ENCODE results near the gene WNT4. TPM values are rescaled to one million over a fixed set of nuclear protein-coding genes. Genes with fewer than 3 reads are reported as not detected.

WNT4 gene
- total and polyA plus RNA-seq, 7 donors: 0.14 to 1.2 (median 0.36) TPM

DNA sequence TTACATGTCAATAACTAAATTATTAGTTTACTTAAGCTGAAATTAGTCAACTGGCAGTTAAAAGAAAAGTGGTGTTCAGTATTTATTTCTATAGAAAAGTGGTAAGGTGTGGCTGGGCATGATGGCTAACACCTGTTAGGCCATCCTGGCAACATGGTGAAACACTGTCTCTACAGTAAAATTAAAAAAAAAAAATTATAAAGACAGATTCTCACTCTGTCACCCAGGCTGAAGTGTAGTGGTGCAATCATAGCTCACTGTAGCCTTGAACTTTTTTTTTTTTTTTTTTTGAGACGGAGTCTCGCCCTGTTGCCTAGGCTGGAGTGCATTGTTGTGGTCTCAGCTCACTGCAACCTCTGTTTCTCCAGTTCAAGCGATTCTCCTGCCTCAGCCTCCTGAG lies 32.9 kb downstream of the WNT4 start:
- Histone ChIP-seq H3K27me3 (no peaks in the 10 kb centered on the region), H3K4me1 (peaks cover 0 to 90% (median 75%) of the 10 kb centered on the region in 4 donors), H3K36me3 (peaks cover 0 to 4% (median 0%) of the 10 kb centered on the region in 4 donors), H3K27ac (no peak overlapping the region), H3K9me3 (no peaks in the 10 kb centered on the region), H3K4me3 (no peak overlapping the region)
- 94 to 95% methylated on average over 3 of the region's 3 CpGs for WGBS, 2 donors
- no peak for DNase-seq
- TF ChIP-seq POLR2AphosphoS5 (IDR thresholded peaks at IDR 0.05): no peak
- TF ChIP-seq, protein P1, sequence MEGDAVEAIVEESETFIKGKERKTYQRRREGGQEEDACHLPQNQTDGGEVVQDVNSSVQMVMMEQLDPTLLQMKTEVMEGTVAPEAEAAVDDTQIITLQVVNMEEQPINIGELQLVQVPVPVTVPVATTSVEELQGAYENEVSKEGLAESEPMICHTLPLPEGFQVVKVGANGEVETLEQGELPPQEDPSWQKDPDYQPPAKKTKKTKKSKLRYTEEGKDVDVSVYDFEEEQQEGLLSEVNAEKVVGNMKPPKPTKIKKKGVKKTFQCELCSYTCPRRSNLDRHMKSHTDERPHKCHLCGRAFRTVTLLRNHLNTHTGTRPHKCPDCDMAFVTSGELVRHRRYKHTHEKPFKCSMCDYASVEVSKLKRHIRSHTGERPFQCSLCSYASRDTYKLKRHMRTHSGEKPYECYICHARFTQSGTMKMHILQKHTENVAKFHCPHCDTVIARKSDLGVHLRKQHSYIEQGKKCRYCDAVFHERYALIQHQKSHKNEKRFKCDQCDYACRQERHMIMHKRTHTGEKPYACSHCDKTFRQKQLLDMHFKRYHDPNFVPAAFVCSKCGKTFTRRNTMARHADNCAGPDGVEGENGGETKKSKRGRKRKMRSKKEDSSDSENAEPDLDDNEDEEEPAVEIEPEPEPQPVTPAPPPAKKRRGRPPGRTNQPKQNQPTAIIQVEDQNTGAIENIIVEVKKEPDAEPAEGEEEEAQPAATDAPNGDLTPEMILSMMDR (IDR thresholded peaks at IDR 0.05): no peak
- no peak for TF ChIP-seq EP300 (IDR thresholded peaks at IDR 0.05)
- no peak for TF ChIP-seq POLR2A (IDR thresholded peaks at IDR 0.05)
- intact Hi-C loops (cut with DNase I): no loop called here

DNA sequence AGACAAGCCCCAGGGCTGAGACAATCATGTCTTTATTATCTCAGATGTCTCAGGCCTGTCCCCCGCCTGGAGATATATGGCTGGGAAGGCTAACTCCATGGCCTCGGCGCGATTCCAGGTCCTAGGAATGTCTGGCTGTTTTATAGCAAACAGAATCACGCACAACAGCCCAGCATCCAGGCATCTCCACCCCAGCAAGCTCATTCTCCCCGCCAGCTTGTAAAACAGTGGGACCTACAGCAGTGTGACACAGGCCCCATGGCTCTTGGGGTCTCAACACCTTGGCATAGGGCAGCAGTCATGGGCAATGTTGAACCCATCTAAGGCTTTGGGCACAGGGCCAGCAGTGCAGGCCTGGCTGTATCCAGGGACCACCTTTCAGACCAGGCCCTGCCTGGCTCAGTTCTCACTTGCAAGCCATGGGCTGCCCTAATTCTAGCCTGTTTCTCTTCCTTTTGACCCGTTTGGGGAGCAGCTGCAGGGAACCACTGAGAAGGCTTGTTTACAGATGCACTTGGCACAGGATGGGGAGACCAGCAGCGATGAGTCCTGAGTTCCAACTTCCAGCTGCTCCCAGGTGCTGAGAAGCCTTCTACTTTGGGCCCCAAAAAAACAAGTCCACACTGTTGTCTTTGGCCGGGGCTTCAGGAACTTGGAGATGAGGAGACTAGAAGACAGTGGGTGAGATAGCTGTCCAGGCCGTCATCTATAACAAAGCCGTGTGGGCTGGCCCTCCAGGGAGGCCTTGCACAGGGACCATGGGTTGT lies 34.4 kb downstream of the WNT4 start:
- Histone ChIP-seq H3K4me3 (no peak overlapping the region), H3K4me1 (peaks cover 0 to 76% (median 61%) of the 10 kb centered on the region in 4 donors), H3K36me3 (peaks cover 0 to 9% (median 0%) of the 10 kb centered on the region in 4 donors), H3K9me3 (no peaks in the 10 kb centered on the region), H3K27ac (peak overlapping the region in 3 of 4 donors; percentile 44 to 67 (median 61)), H3K27me3 (no peaks in the 10 kb centered on the region)
- no peak for TF ChIP-seq POLR2A (IDR thresholded peaks at IDR 0.05)
- TF ChIP-seq EP300 (IDR thresholded peaks at IDR 0.05): peak in 1 of 4 donors; percentile 45
- TF ChIP-seq, protein P1 (IDR thresholded peaks at IDR 0.05): no peak
- TF ChIP-seq POLR2AphosphoS5 (IDR thresholded peaks at IDR 0.05): peak in 3 of 4 donors; percentile 48 to 85 (median 84)
- 70 to 78% methylated on average over 11 of the region's 11 CpGs for WGBS, 2 donors
- intact Hi-C loops (cut with DNase I): loop anchor here (5.0 to 10.0 kb wide), 2 partner anchors 166 to 309 kb away; no protein-coding TSS in a partner anchor
- DNase-seq: peak; percentile 89

DNA sequence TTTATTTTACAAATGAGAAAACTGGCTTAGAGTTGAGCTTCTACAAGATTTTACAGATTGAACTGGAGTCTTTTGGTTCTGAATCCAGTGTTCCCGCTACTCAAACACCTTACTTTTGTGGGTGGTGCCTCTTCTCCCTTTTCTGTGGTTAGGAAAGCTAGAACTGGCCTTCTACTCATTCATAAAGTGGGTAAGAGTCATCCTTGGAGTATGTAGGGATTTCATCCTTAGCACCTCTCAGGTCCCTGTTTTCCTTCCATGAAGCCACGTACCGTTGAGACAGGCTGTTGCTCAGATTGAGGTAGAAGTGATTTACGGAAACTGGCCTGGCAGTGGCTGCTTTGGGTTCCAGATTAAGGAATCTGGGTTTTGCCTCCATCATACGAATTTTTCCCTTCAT lies 35.8 kb downstream of the WNT4 start:
- DNase-seq: no peak
- WGBS, 2 donors: 91 to 95% methylated on average over 5 of the region's 5 CpGs
- peaks cover 0 to 77% (median 58%) of the 10 kb centered on the region in 4 donors for H3K4me1 ChIP-seq
- H3K4me3 ChIP-seq: no peak overlapping the region
- H3K27me3 ChIP-seq: no peaks in the 10 kb centered on the region
- H3K9me3 ChIP-seq: no peaks in the 10 kb centered on the region
- peak overlapping the region in 1 of 4 donors; percentile 61 for H3K27ac ChIP-seq
- intact Hi-C loops (cut with DNase I): loop anchor here (5.0 to 10.0 kb wide), 2 partner anchors 168 to 310 kb away; no protein-coding TSS in a partner anchor
- H3K36me3 ChIP-seq: peaks cover 0 to 9% (median 0%) of the 10 kb centered on the region in 4 donors
- no peak for TF ChIP-seq POLR2AphosphoS5 (IDR thresholded peaks at IDR 0.05)
- no peak for TF ChIP-seq POLR2A (IDR thresholded peaks at IDR 0.05)
- TF ChIP-seq, protein P1 (IDR thresholded peaks at IDR 0.05): no peak
- no peak for TF ChIP-seq EP300 (IDR thresholded peaks at IDR 0.05)

DNA sequence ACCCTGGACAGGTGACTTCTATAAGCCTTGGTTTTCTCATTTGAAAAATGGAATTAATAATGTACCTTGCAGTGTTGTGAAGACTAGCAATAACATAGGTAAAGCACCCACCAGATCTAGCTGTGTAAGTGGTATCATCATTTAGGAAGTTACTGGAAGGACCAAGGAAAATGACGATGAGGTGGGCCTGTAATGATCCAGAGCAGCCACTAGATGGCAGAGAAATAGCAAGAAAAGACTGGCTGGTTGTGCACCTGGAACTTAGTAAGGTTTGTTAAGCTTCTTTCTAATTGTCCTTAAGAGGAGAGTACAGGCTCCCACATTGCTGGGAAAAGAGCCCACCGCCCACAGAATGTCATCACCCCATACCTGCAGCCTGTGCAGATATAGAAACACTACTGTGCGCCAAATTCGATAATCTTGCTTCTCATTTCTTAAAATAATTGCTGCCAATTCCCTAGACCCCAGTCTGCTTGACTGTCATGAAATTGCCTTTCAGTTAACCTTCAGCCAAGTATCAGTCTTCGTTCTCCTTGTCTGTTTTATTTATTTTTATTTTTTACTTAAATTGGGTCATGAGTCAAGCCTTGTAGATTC lies 37.2 kb downstream of the WNT4 start:
- Histone ChIP-seq H3K36me3 (peaks cover 0 to 9% (median 0%) of the 10 kb centered on the region in 4 donors), H3K27me3 (no peaks in the 10 kb centered on the region), H3K9me3 (no peaks in the 10 kb centered on the region), H3K27ac (no peak overlapping the region), H3K4me3 (no peak overlapping the region), H3K4me1 (peaks cover 0 to 77% (median 49%) of the 10 kb centered on the region in 4 donors)
- intact Hi-C loops (cut with DNase I): loop anchor here (5.0 to 10.0 kb wide), 2 partner anchors 169 to 312 kb away; no protein-coding TSS in a partner anchor
- no peak for TF ChIP-seq EP300 (IDR thresholded peaks at IDR 0.05)
- TF ChIP-seq, protein P1 (IDR thresholded peaks at IDR 0.05): peak; percentile 54 to 85 (median 80)
- TF ChIP-seq POLR2A (IDR thresholded peaks at IDR 0.05): no peak
- peak in 2 of 4 donors; percentile 14 to 29 for TF ChIP-seq POLR2AphosphoS5 (IDR thresholded peaks at IDR 0.05)
- WGBS, 2 donors: 61 to 67% methylated on average over 5 of the region's 5 CpGs
- DNase-seq: no peak
